GM19468 (cell line): Measurements from ENCODE around the gene TTYH1.
"Not testable (repeated sequence)": the region's sequence is repeated elsewhere in the genome, so short reads cannot be mapped to it uniquely, and the experiment has no call there.

Source experiments
- ATAC-seq: cut with Tn5 transposase; IDR thresholded peaks from one replicate; pipeline ENCODE4 v1.9.1; 2021; ENCODE audit warnings: mild to moderate bottlenecking, moderate library complexity, moderate number of reproducible peaks; ENCODE audit not compliant: unreplicated experiment; ENCODE audit errors: extremely low read depth

TTYH1 gene

GRCh38 chr19:54415208-54415900, at the start of gene TTYH1:
TSS of gene TTYH1 (plus strand) at chr19:54415464. CDS start at chr19:54415553, 89 bp downstream.
- no peak for ATAC-seq

- ATAC-seq, result not testable (repeated sequence)
These were observed 49.5 kb upstream of the TTYH1 start for GRCh38 chr19:54365798-54366197.

- no peak for ATAC-seq
These were observed 48.5 kb upstream of the TTYH1 start for GRCh38 chr19:54366811-54367210.

- ATAC-seq, result no peak
These were observed 46.1 kb upstream of the TTYH1 start for GRCh38 chr19:54369082-54369687.

GRCh38 chr19:54369688-54370433, 45.4 kb upstream of the TTYH1 start:
- not testable (repeated sequence) for ATAC-seq

GRCh38 chr19:54370434-54370796, 44.8 kb upstream of the TTYH1 start:
- not testable (repeated sequence) for ATAC-seq

GRCh38 chr19:54371453-54371852, 43.8 kb upstream of the TTYH1 start:
- not testable (repeated sequence) for ATAC-seq

- ATAC-seq, result no peak
These were observed 41.3 kb upstream of the TTYH1 start for GRCh38 chr19:54373781-54374631.

- ATAC-seq, result not testable (repeated sequence)
These were observed 39.9 kb upstream of the TTYH1 start for GRCh38 chr19:54375181-54375938.

- no peak for ATAC-seq
These were observed 38.5 kb upstream of the TTYH1 start for GRCh38 chr19:54376610-54377285.

GRCh38 chr19:54379187-54379678, 36.0 kb upstream of the TTYH1 start:
- ATAC-seq, result no peak

GRCh38 chr19:54380897-54381296, 34.4 kb upstream of the TTYH1 start:
- no peak for ATAC-seq

GRCh38 chr19:54382041-54382440, 33.2 kb upstream of the TTYH1 start:
- ATAC-seq, result not testable (repeated sequence)

- ATAC-seq, result no peak
These were observed 31.9 kb upstream of the TTYH1 start for GRCh38 chr19:54383330-54383729.

GRCh38 chr19:54387991-54388801, 27.1 kb upstream of the TTYH1 start:
- ATAC-seq, result no peak

GRCh38 chr19:54388802-54389139, 26.5 kb upstream of the TTYH1 start:
- no peak for ATAC-seq

GRCh38 chr19:54389553-54389952, 25.7 kb upstream of the TTYH1 start:
- no peak for ATAC-seq

- ATAC-seq, result no peak
These were observed 24.2 kb upstream of the TTYH1 start for GRCh38 chr19:54390942-54391577.
